GM18505 (cell line): ENCODE data around the gene BBS5.
"Not testable (repeated sequence)": the region's sequence is repeated elsewhere in the genome, so short reads cannot be mapped to it uniquely, and the experiment has no call there.

Experiments
- ATAC-seq: cut with Tn5 transposase; IDR thresholded peaks from one replicate; pipeline ENCODE4 v1.9.1; 2021; ENCODE audit not compliant: unreplicated experiment
- POLR2A ChIP-seq: IDR thresholded peaks from 4 replicates; pipeline ENCODE4 v1.6.1; 2011; ENCODE audit warnings: borderline replicate concordance; ENCODE audit not compliant: insufficient read depth, insufficient read length; ENCODE audit errors: extremely low read depth

BBS5 gene

DNA sequence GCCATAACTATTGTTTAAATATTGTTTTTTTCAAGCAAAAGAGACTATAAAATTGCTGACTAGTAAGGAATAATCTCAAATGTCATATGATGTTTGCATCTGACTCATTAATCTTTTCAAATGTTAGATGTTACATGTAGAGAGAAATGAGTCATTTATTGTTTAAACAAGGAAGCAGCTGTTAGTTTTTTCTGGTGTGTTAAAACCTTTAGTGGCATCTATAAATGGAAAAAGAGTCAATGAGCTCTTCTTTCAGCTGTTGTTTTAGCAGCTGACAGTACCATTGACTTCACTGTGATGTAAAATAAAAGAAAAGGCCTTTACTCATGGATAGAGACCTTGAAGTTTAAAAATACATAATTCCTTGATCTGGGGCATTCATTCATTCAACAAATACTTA is 28.4 kb downstream of the BBS5 start:
- no peak for TF ChIP-seq POLR2A
- ATAC-seq = no peak

DNA sequence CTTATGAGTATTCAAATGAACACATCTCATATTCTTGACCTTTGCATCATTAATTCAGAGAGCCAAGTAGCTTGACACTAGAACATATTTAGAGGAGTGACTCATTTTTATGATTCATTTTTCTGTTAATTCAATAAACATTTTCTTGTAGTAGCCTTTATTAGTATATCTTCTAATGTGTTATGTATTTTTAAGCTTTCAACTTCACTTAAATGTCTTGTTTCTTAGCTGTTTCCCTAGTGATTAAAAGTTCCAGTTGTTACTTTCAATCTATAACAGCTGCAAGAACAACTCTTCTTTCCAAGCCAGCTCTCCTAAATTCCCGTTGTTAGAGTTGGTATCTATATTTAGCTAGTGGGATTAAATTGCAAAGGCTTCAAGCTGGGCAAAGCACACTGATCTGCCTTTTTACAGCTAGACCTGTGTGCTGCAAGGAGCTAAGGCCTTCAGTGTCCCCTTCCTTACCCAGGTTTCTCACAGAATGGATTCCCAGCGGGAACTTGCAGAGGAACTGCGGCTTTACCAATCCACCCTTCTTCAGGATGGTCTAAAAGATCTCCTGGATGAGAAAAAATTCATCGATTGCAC is 30.1 kb downstream of the BBS5 start, which contains the start of gene KLHL41:
Gene KLHL41 (plus strand): TSS at position 405 of the 588 bp plus-strand sequence. CDS start 77 bp downstream, at position 482.
- no peak for ATAC-seq
- no peak for TF ChIP-seq POLR2A

DNA sequence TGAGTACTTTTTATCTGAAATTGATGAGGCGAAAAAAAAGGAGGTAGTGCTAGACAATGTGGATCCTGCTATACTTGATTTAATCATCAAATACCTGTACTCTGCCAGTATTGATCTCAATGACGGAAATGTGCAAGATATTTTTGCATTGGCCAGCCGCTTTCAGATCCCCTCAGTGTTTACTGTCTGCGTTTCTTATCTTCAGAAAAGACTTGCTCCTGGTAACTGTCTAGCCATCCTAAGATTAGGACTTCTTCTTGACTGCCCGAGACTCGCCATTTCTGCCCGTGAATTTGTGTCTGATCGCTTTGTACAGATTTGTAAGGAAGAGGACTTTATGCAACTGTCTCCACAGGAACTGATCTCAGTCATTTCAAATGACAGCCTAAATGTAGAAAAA is 30.7 kb downstream of the BBS5 start:
- ATAC-seq = no peak
- no peak for TF ChIP-seq POLR2A

DNA sequence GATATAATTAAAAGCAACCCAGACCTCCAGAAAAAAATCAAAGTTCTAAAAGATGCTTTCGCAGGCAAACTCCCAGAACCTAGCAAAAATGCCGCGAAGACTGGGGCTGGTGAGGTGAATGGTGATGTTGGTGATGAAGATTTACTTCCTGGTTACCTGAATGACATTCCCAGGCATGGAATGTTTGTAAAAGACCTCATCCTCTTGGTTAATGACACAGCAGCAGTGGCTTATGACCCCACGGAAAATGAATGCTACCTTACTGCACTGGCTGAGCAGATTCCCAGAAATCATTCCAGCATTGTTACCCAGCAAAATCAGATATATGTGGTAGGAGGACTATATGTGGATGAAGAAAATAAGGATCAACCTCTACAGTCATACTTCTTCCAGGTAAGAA is 31.2 kb downstream of the BBS5 start:
- no peak for TF ChIP-seq POLR2A
- no peak for ATAC-seq

DNA sequence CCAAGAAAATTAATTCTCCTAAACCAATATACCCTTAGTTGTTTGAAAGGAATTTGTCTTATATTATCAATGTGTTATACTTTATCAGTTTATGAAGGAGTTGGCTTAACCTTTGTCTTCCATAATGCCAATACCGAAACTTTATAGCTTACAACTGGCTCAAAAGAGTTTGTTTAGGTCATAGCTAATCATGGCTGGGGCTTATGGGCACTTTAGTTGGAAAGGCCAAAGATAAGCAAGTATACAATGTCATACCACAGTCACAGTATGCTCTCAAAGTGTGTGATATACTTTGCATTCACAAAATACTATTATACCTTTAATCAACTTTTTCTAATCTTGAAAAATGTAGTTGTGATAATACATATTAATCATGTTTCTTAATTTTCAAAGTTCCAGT is 32.5 kb downstream of the BBS5 start:
- ATAC-seq = no peak
- no peak for TF ChIP-seq POLR2A

DNA sequence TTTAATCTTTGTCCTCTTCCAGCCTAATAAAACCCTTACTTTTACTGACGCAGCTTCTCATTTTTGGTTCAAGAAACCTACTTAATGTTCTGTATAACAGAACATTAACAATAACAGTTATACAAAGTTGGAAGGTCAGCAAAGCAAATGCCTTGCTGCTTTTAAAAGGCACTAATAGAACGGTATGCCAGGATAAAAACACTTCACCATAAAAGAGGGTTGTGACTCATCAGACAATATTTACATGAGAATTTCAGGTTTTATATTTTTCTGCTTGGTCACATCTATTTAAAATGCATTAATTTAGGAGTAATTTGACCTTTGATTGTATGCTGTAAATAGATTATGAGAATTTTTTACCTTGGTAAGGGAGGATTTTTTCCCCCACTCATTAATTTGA is 33.2 kb downstream of the BBS5 start:
- ATAC-seq = no peak
- TF ChIP-seq POLR2A = no peak

DNA sequence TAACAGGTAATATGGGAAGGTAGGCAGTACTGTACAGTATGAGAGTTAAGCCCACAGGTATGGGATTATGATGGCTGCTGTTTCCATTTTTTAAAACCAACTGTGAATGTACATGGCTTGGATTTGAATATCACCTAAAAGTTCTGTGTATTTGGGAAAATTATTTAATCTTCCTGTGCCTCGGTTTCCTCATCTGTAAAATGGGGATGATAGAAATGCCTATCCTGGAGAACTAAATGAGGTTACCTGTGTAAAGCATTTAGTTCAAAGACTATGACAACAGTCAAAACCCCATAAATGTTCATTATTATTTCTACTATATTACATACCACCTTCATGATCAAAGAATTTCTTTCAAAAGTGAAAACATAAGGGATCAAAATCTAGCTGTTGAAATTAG is 33.8 kb downstream of the BBS5 start:
- no peak for TF ChIP-seq POLR2A
- ATAC-seq = no peak

DNA sequence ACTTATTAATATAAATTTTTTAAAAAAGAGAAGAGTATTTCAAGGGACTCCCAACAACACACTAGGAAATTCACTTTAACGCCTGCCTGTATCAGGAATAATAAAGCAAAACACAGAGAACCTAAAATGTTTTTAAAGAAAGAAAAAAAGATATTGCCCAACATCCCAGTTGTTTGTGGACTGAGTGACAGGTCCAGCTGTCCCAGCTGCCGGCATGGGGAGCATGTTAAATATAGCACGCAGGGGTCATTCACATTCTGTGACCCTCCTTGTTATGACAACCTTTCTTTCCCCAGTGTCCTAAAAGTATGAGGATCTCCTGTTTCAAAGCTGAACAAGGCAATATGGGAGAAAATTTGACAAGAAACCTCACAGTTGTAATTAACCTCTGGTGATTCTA is 34.6 kb downstream of the BBS5 start:
- no peak for ATAC-seq
- TF ChIP-seq POLR2A = no peak

DNA sequence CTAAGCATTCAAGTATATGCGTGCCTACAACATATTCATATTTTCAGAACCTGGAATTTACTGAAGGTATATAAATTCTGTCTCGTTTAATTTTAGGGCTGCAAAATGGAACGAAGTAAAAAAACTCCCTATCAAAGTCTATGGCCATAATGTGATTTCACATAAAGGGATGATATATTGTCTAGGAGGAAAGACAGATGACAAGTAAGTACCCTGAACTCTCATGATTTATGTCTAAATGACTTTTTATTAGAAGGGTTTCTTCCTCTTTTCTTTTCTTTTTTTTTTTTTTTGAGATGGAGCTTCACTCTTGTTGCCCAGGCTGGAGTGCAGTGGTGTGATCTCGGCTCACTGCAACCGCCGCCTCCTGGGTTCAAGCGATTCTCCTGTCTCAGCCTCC is 35.5 kb downstream of the BBS5 start:
- not testable (repeated sequence) for ATAC-seq

DNA sequence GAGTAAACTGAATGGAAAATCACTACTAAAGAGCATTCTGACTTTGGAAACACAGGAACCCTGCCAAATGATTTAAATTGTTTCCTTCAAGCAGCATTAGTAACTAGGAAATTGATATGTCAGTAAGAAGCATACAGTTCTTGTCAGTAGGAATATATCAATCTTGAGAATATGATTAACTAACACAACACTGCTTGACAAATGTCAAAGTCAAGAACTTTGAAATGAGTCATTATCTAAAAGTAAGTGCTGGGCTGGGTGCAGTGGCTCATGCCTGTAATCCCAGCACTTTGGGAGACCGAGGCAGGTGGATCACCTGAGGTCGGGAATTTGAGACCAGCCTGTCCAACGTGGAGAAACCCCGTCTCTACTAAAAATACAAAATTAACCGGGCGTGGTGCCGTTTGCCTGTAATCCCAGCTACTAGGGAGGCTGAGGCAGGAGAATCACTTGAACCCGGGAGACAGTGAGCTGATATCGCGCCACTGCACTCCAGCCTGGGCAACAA is 37.2 kb downstream of the BBS5 start:
- ATAC-seq = not testable (repeated sequence)

DNA sequence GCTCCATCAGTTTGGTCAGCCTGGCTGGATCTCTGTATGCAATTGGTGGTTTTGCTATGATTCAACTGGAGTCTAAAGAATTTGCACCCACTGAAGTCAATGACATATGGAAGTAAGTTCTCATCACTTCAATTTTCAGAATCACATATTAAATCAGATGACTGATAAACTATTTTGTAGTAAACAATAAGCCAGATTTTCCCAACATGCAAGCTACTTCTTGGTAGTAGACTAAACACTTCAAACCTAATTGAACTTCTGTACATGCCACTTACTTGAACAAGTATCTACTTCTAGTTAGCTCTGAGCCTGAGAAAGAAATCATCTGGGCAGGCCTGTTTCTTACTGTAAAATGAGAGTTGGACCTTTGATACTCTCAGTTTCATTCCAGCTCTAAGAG is 41.6 kb downstream of the BBS5 start:
- no peak for TF ChIP-seq POLR2A
- ATAC-seq = no peak

DNA sequence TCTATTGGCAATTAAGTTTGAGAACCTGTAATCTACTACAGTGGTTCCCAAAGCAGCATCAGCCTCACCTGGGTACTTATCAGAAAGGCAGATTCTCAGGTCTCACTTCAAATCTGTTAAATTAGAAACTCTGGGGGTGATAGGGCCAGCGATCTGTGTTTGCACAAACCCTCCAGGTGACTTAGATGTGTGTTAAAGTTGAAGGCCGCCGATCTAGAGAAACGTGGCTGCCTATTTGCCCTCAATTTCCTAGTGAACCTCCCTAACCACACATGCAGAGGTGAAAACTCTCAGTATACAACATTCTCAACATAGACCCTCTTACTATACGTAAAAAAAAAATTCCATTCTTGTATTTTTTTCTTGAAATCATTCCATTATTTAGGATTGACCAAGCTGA is 44.4 kb downstream of the BBS5 start:
- ATAC-seq = no peak
- no peak for TF ChIP-seq POLR2A

DNA sequence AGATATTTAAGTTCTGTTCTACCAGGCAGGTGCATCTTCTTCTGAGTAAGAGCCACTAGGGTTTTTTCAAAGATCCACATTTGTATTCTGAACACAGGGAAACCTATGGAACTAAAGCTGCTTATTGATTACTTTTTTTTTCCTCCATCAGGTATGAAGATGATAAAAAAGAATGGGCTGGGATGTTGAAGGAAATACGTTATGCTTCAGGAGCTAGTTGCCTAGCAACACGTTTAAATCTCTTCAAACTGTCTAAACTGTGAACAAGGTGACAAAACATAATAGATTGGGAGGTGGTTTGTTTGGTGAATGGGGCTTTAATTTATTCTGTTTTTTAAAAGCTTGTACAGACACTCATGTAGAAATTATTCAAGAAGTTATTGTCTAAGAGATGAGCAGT is 46.1 kb downstream of the BBS5 start:
- no peak for TF ChIP-seq POLR2A
- ATAC-seq = no peak

DNA sequence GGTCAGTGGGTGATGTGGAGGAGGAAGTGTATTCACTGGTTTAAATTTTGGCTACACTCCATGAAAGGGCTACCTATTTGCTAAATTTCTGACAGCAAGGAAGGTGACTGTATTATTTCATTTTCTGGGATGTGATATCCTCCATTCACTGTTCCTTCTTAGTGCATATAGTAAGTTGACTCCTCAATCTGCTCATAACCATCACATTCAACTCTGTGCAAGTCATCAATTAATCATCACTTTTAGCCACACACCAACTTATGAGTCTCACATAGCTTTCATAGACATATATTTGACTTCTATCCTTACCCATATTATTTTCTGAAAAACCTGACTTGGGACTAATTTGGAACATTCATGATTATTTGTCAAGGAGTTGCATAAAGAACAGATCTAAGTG is 47.2 kb downstream of the BBS5 start:
- no peak for TF ChIP-seq POLR2A
- ATAC-seq = no peak

DNA sequence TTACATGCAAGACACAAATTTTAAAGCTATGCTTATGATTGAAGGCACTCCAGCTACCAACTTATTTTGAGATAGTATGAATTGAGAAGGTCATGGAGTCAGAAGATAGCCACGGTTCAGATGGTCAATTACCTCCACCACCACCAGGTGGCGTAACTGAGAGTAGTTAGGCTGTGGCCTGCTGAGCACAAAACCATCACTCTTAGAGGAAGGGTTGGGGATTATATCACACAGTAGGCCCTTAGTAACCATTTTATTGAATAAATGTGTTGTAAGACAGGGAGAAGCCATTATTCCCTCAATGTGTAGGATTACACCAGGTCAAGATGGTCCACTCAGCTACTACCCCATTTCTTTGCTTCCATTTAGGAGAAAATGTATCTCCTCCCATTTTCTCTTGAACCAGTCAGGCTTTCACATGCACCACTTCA is 49.0 kb downstream of the BBS5 start:
- no peak for ATAC-seq
- TF ChIP-seq POLR2A = no peak

DNA sequence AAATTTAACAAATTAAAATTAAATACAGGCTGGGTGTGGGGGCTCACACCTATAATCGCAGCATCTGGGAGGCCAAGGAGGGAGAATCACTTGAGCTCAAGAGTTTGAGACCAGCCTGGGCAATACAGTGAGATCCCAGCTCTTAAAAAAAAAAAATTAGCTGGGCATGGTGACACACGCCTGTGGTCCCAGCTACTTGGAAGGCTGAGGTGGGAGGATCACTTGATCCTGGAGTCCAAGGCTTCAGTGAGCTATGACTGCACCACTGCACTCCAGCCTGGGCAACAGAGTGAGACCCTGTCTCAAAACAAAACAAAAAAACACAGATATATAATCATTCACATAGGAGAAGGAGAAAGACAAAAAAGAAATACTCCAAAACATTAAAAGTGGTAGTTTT is 60.2 kb downstream of the BBS5 start:
- ATAC-seq = not testable (repeated sequence)
